A549 (cell line): ENCODE measurements around the gene OR56A5.

Source experiments
- EP300 ChIP-seq, 2 experiments: fragments of >200 bp; sonication (Bioruptor Twin); formaldehyde crosslinking; IDR thresholded peaks; 2 replicates in 1 of 2; 3 replicates in 1 of 2; pipeline ENCODE4 v1.6.1; 2016 to 2017
- PBX3 ChIP-seq: IDR thresholded peaks from 2 replicates; pipeline ENCODE4 v1.6.1; 2012
- POLR2A ChIP-seq: IDR thresholded peaks from 2 replicates; pipeline ENCODE4 v1.6.1; 2012; ENCODE audit warnings: mild to moderate bottlenecking, low read length
- RAD21 ChIP-seq, 2 experiments: fragments of >200 bp in 1 of 2; sonication (Bioruptor Twin) in 1 of 2; formaldehyde crosslinking in 1 of 2; IDR thresholded peaks in 1 of 2; conservative IDR thresholded peaks in 1 of 2; 2 replicates in 1 of 2; 3 replicates in 1 of 2; pipeline ENCODE4 v1.6.1; 2012 to 2018; ENCODE audit warnings: inconsistent platforms in 1 of 2

GRCh38 chr11:5992150-5992549, 23.9 kb upstream of the OR56A5 start:
- TF ChIP-seq EP300 (IDR thresholded peaks at IDR 0.05) (no peak), POLR2A (no peak), PBX3 (no peak), RAD21 (conservative IDR thresholded peaks at IDR 0.05 in 1 of 2, IDR thresholded peaks at IDR 0.05 in 1 of 2) (no peak)
